Measurements from ENCODE around the gene NUDT2.

GRCh38 chr9:34291423-34291822 is 37.9 kb upstream of the NUDT2 start:
- TF ChIP-seq FOXP2 (optimal IDR thresholded peaks at IDR 0.05; ENCODE audit: control extremely low read depth, extremely low read length, insufficient read depth), result no peak
- TF ChIP-seq EZH2 (IDR thresholded peaks at IDR 0.05), result no peak
